ENCODE data around the gene ZNF32. TPM values are rescaled to one million over a fixed set of nuclear protein-coding genes. Genes with fewer than 3 reads are reported as not detected.

Gene ZNF32, protein sequence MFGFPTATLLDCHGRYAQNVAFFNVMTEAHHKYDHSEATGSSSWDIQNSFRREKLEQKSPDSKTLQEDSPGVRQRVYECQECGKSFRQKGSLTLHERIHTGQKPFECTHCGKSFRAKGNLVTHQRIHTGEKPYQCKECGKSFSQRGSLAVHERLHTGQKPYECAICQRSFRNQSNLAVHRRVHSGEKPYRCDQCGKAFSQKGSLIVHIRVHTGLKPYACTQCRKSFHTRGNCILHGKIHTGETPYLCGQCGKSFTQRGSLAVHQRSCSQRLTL
- polyA plus RNA-seq (ENCODE audit: insufficient read length), result 46.8 TPM

GRCh38 chr10:43648398-43649184 is at the start of gene ZNF32:
Gene ZNF32 (minus strand): TSS chr10:43648881. CDS start chr10:43646133, 2,748 bp downstream.
- DNase-seq (ENCODE audit: low read depth), result peak; percentile 63

- no peak for DNase-seq (ENCODE audit: low read depth)
Measured at GRCh38 chr10:43698156-43698555, 49.5 kb upstream of the ZNF32 start.

- DNase-seq (ENCODE audit: low read depth), result no peak
Measured at GRCh38 chr10:43696909-43697483, 48.3 kb upstream of the ZNF32 start.

GRCh38 chr10:43695730-43696129 is 47.0 kb upstream of the ZNF32 start:
- DNase-seq (ENCODE audit: low read depth), result no peak

- DNase-seq (ENCODE audit: low read depth), result no peak
Measured at GRCh38 chr10:43695321-43695720, 46.6 kb upstream of the ZNF32 start.

- no peak for DNase-seq (ENCODE audit: low read depth)
Measured at GRCh38 chr10:43694526-43694925, 45.8 kb upstream of the ZNF32 start.

- DNase-seq (ENCODE audit: low read depth), result no peak
Measured at GRCh38 chr10:43693602-43694001, 44.9 kb upstream of the ZNF32 start.

- no peak for DNase-seq (ENCODE audit: low read depth)
Measured at GRCh38 chr10:43692051-43692825, 43.6 kb upstream of the ZNF32 start.

DNA sequence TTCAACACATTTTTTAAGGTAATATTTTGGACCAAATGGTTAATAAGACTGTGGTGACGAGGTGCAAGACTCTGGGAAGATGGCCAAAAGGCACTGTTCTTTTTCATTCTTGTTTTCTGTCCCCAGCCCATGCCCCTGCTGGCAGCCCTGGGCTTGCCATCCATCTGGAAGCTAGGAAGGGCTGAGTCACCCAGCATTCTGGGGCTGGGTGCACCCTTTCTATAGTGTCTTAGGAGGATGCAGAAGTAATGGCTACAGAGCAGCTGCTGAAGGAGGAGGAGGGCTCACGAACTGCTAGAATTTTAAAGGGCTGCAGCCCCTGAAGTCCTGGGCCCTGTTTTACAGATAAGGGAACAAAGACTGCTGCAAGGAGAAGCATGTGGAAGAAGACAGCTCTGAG is 42.8 kb upstream of the ZNF32 start:
- no peak for DNase-seq (ENCODE audit: low read depth)

DNA sequence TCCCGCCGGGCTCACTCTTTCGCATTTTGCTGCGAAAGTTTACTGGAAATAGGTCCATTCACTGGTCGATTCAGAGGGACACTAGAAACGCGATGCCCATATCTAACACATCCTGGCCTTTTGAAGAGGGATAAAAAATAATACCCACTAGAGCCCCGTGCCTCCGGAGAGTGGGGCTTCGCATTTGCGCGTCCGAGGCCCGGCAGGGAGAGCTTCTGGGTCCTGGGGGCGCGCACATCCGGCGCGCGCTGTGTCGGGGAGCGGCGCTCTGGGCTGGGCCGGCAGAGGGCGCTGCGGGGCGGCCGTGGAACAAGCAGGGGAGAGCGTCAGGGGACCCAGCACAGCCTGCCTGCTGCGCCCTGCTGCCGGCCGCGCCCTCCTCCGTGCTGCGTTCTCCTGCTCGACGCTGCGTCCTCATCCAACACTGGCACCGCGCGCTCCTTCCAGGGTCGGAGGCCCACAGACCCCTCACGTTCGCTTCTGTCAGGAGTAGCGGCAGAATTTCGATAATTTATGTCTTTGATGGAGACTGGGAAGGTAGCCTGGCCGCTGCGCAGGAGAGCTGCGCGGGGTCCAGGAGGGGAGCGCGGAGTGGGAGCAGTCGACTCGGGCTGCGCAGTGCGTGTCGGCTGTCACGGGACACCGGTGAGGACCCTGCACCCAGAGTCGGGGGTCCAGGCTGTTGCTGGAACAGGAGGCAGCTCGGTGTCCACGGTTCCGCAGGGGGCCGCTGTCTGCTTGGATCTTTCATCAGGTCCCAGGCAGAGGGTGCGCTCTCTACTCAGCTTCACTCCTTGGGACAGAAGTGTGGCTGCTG is 41.5 kb upstream of the ZNF32 start:
- no peak for DNase-seq (ENCODE audit: low read depth)

- DNase-seq (ENCODE audit: low read depth), result no peak
Measured at GRCh38 chr10:43689618-43689954, 40.9 kb upstream of the ZNF32 start.

DNA sequence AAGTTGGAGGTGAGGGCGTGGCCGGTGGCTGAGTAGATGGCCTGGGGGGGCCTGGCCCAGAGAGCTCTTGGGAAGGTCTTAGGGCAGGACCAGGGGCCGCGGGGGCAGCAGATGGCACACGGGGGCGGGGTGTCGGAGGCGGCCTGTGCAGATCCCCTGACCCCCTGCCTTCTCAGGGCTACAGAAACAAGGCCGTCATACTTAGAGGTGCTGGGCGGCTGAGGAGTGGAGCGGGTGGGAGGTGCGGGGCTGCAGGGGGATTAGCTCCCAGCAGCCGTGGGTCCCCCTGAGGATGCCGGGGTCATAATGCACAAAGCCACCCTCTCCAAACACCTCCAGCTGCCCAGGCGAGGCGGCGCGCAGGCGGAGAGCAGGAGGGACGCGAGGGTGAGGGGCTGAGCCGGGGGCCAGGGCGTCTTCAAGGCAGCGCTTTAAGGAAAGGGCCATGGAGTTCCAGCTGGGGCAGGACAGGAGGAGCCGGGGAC is 40.4 kb upstream of the ZNF32 start:
- DNase-seq (ENCODE audit: low read depth), result no peak

GRCh38 chr10:43688348-43688892 is 39.7 kb upstream of the ZNF32 start:
- DNase-seq (ENCODE audit: low read depth), result no peak

DNA sequence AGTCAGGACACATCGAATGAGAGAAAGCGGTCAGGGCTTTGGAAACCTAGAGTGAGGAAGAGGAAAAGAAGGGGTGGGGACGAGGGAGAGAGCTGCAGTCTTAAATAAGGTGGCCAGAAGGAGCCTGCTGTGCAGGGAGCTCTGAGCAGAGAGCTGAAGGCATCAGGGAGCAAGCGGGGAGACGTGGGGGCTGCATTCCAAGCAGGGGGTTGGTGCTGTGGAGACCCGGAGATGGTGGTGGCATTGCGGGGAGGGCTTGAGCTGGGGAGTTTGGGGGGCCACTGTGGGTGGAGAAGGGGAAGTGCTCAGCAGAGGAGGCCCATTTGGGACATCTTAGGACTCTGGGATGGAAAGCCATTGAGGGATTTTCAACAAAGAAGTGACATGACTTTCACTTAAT is 38.7 kb upstream of the ZNF32 start:
- no peak for DNase-seq (ENCODE audit: low read depth)

DNA sequence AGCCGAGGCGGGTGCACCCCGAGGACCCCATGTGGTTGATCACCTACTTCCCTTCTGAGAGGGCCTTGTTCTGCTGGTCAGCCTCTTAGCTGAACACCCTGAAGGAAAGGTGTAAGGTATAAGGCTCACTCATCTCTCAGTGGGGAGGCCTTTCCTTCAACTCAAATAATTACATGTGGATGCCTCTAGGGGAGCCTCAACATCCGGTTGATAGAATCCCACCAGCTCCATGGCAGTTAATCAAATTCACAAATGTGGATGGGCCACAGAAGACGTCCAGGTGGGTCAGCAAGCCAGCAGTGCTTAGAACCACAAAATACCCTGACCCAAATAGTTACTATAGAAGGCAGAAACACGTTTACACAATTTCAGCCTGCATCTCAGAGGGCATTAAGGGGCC is 37.7 kb upstream of the ZNF32 start:
- DNase-seq (ENCODE audit: low read depth), result no peak

DNA sequence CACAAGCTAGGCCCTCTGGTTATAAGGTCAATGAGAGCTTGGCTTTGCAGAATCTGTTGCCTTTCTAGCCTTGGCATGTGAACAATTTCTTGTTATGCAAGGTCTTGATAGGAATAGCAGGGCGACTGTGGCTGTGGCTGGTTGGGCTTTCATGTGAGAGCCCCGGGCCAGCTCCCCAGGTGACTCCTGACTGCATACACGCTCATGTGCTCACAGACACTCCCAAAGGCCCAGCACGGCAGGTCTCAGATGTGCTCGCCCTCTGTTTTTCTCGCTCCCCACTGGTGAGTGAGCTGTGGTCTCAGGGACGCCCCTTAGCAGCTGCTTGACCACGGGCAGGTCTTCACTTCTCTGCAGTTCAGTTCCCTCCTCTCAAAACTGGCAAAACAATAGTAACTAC is 37.1 kb upstream of the ZNF32 start:
- DNase-seq (ENCODE audit: low read depth), result no peak

GRCh38 chr10:43684292-43684559 is 35.5 kb upstream of the ZNF32 start:
- DNase-seq (ENCODE audit: low read depth), result no peak

DNA sequence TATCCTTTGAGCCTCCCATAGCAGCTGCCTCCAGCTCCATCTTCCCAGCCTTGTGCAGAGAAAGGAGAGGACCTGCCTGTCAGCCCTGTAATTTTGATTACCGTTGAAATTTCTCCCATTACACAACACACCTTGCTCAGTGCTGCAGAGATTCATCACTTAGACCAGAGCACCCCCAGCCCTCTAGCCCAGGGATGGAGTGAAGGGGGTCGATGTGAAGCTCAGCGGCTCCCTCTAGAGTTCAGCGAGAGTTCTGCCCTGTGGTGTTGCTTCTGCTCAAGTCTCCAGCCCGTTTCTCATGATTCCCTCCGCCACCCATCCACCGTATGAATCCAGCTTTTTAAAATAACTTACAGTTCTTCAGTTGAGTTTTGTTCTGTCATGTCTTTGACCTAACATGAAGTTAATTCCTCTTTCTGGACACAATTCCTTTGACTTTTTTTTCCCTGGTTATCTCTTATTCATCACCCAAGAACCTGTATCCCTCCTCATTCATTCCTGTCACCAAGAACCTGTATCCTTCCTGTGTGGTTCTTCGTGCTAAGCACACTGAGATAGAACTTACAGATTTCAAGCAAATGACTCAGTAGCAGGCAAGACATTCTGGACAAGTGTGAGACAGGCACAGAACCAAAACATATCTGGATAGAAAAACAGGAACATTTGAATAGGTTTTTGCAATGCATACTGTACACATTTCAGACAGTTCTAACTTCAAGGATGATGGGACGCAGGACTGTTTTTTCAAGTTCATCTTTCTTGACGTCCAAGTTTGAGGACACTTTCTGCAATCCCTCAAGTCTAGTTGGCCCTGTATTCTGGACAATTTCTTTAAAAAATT is 35.0 kb upstream of the ZNF32 start:
- no peak for DNase-seq (ENCODE audit: low read depth)

DNA sequence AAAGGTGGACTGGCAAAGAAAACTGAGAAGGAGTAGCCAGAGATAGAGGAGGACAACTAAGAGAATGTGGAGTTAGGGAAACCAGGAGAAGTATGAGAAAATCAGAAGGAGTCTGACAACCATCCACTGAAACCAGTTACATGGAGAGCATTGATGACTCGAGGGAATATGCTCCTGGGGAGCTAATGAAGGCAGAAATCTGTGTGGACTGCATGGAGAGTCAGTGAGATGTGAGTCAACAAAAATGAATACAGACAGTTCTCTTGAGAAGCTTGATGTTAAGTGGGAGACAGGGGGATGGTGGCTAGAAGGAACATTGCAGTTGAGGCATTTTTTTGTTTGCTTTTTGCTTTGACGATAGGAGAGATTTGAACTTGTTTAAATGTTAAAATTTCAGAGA is 34.3 kb upstream of the ZNF32 start:
- DNase-seq (ENCODE audit: low read depth), result no peak

DNA sequence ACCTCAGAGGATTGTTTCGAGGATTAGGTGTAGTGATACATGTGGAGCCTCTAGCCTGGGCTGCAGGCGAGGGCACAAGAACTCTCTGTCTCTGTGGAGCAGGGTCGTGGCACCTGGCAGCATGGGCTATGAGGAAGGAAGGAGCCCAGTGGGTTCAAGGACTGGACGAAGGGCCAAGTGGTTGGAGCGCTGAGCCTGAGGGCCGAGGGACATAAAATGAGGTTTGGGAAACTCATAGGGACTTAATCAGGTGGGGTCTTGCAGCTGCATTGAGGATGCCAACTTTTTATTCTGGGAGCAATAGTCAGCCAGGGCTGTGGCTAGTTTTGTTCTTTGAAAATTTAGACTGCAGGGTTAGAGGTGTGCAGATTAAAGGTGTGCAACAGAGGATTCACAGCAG is 33.0 kb upstream of the ZNF32 start:
- DNase-seq (ENCODE audit: low read depth), result no peak

All from forelimb muscle (tissue), 1 donor.